Measurements from ENCODE around the gene SLC44A4. TPM values are rescaled to one million over a fixed set of nuclear protein-coding genes. Genes with fewer than 3 reads are reported as not detected.

SLC44A4 gene
- polyA plus RNA-seq, 2 of the 4 experiments (the other 2 are of a cell fraction): 0.27 TPM; not detected in 1

- no peak overlapping the region for H3K4me2 ChIP-seq
- H3K9me3 ChIP-seq: no peaks in the 10 kb centered on the region
- POLR2A ChIA-PET: no interaction called here
- CTCF ChIA-PET: interaction anchor here (1.4 to 2.6 kb wide), 3 partner anchors 14 to 69 kb away, joined by 6 to 12 read pairs (median 6); partner anchors contain the start of gene EHMT2
- TF ChIP-seq NFE2L2 (conservative IDR thresholded peaks at IDR 0.05; ENCODE audit: low read length) (no peak), E2F6 (IDR thresholded peaks at IDR 0.05; ENCODE audit: borderline replicate concordance, low read depth) (no peak), FOXS1 (CRISPR knock-in tag; IDR thresholded peaks at IDR 0.05) (no peak), ZFP36 (IDR thresholded peaks at IDR 0.05; ENCODE audit: borderline replicate concordance, partially characterized antibody) (no peak), EHF (CRISPR knock-in tag; IDR thresholded peaks at IDR 0.05) (no peak), HES2 (IDR thresholded peaks at IDR 0.05) (no peak), KDM5A (IDR thresholded peaks at IDR 0.05) (no peak), HDAC2 (IDR thresholded peaks at IDR 0.05) (no peak), CHD2 (IDR thresholded peaks at IDR 0.05; ENCODE audit: low read length, partially characterized antibody) (no peak), CBX8 (IDR thresholded peaks at IDR 0.05) (no peak), MAFK (IDR thresholded peaks at IDR 0.05; ENCODE audit: partially characterized antibody) (no peak), ELK1 (IDR thresholded peaks at IDR 0.05; ENCODE audit: low read depth, low read length) (no peak), ZC3H11A (IDR thresholded peaks at IDR 0.05) (no peak), BHLHE40 (IDR thresholded peaks at IDR 0.05; ENCODE audit: low read depth, low read length) (no peak), CTCF (IDR thresholded peaks at IDR 0.05) (no peak), GATA3 (IDR thresholded peaks at IDR 0.05; ENCODE audit: borderline replicate concordance) (no peak), EP300 (IDR thresholded peaks at IDR 0.05) (no peak), CHD4 (IDR thresholded peaks at IDR 0.05; ENCODE audit: borderline replicate concordance) (no peak), ZNF302 (CRISPR knock-in tag; IDR thresholded peaks at IDR 0.05) (no peak), ESRRA (IDR thresholded peaks at IDR 0.05; ENCODE audit: borderline replicate concordance, low read length) (no peak)
- ATAC-seq (no peak), FAIRE-seq (no peak), DNase-seq (ENCODE audit: low read depth in 1 of 2, low spot score in 1 of 2) (no peak)
- no peaks in the 10 kb centered on the region for H3K4me1 ChIP-seq
- H3K4me3 ChIP-seq: no peak overlapping the region
- H3K27ac ChIP-seq: no peak overlapping the region
- WGBS (ENCODE audit: missing lambda C conversion rate): 83% methylated on average over 8 of the region's 12 CpGs
Observed at GRCh38 chr6:31883676-31884075, 4.9 kb upstream of the SLC44A4 start.

- POLR2A ChIA-PET: no interaction called here
- WGBS (ENCODE audit: missing lambda C conversion rate): 76% methylated on average over 6 of the region's 6 CpGs
- Histone ChIP-seq H3K4me2 (no peak overlapping the region), H3K4me3 (no peak overlapping the region), H3K27ac (no peak overlapping the region), H3K9me3 (no peaks in the 10 kb centered on the region), H3K4me1 (no peaks in the 10 kb centered on the region)
- no peak for TF ChIP-seq PBX3 (IDR thresholded peaks at IDR 0.05)
- TF ChIP-seq EHMT2 (IDR thresholded peaks at IDR 0.05; ENCODE audit: low read depth): no peak
- TF ChIP-seq KDM5A (IDR thresholded peaks at IDR 0.05): no peak
- FAIRE-seq (no peak), ATAC-seq (0 out of 6 replicates have a peak, but pooled peaks of 1 of the 2 experiments have one; percentile 22), DNase-seq (ENCODE audit: low read depth in 1 of 2, low spot score in 1 of 2) (no peak)
- CTCF ChIA-PET: interaction anchor here (2.6 kb wide), 1 partner anchor 71 kb away, joined by 6 read pairs; no protein-coding TSS in a partner anchor
Observed at GRCh38 chr6:31882344-31882743, 3.5 kb upstream of the SLC44A4 start.
